Activated CD4-positive, alpha-beta memory T cell treated with anti-CD3 and anti-CD28 coated beads, Interleukin-2, amount 10 ng/mL, durations not matched to agents 7 days and 5 days (primary cell): ENCODE results near the gene ABHD13. TPM values are rescaled to one million over a fixed set of nuclear protein-coding genes. Genes with fewer than 3 reads are reported as not detected.

Experiments used
- CTCF ChIA-PET: fragments of 350-600 bp; sonication (Branson Sonifier 250); formaldehyde crosslinking; loops from one replicate; lab custom pipeline; 2021; ENCODE audit warnings: antibody characterized with exemption, inconsistent platforms; lab: Charles Lee
- POLR2A ChIA-PET: fragments of 350-600 bp; sonication (Branson Sonifier 250); formaldehyde crosslinking; loops from one replicate; lab custom pipeline; 2021; ENCODE audit warnings: antibody characterized with exemption; lab: Charles Lee
- DNase-seq: peaks from one replicate; pipeline ENCODE4 v3.0.0-alpha.2; 2020
- H3K27ac Mint-ChIP-seq: one replicate; pipeline ENCODE4 v1.8.0; 2021; ENCODE audit warnings: mild to moderate bottlenecking, mixed read lengths
- H3K27me3 Mint-ChIP-seq: one replicate; pipeline ENCODE4 v1.8.0; 2021; ENCODE audit warnings: mixed read lengths
- H3K36me3 Mint-ChIP-seq: one replicate; pipeline ENCODE4 v1.8.0; 2021; ENCODE audit warnings: low read depth, mixed read lengths
- H3K4me1 Mint-ChIP-seq: one replicate; pipeline ENCODE4 v1.8.0; 2021; ENCODE audit warnings: mixed read lengths
- H3K4me3 Mint-ChIP-seq: one replicate; pipeline ENCODE4 v1.8.0; 2021; ENCODE audit warnings: mild to moderate bottlenecking, mixed read lengths
- H3K9me3 Mint-ChIP-seq: one replicate; pipeline ENCODE4 v1.8.0; 2021; ENCODE audit warnings: mixed read lengths
- total RNA-seq, 2 experiments: library from RNA; stranded (reverse); gene quantifications; one replicate each; pipeline ENCODE4 v1.2.3, GENCODE V29; 2021

ABHD13 gene
- total RNA-seq, 2 experiments from 2014 or later = 10.2 to 10.8 TPM

DNA sequence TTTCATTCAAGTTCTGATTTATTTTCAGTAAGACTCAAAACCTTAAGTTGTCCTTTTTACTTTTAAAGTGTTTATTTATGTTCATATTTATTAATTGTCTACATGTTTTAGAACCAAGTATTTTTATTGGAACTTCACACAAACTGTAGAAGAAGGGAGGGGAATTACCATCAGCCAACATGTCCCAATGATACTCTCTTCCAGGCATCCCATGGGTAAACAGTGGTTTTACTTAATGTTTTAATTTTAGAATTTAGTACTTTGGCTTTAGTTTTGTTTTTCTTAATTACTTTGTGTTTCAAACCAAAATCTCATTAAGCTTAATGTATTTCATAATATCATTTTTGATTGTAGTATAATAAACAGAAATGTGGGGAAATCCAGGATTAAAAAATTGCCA, 56.5 kb downstream of the ABHD13 start:
- Mint-ChIP-seq H3K4me3 (no peak overlapping the region), H3K36me3 (peaks cover 7% of the 10 kb centered on the region), H3K27ac (no peak overlapping the region), H3K27me3 (no peaks in the 10 kb centered on the region), H3K4me1 (peaks cover 19% of the 10 kb centered on the region), H3K9me3 (peaks cover 3% of the 10 kb centered on the region)
- POLR2A ChIA-PET = no interaction called here
- CTCF ChIA-PET = no interaction called here
- DNase-seq = no peak

DNA sequence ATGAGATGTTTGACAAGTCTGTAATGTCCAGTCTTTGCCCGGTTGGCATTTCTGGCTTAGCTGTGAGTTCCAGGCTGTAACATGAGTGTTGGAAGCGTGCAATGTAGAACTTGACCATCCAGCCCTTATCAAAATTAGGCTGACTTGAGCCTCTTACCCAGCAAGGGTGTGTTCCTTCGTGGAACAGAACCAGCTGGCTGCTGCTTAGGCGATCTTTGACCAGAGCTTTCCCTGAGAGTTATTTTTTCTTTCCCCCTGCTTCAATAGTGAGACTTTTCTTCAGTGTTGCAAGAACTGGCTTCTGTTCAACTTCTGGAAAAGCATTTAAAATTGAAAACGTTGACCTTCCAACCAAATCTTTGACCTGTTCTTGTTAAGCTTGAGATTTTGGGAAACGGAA, 57.9 kb downstream of the ABHD13 start:
- H3K36me3 Mint-ChIP-seq = peaks cover 7% of the 10 kb centered on the region
- ChIA-PET POLR2A (no interaction called here), CTCF (interaction anchor here (0.6 to 1.5 kb wide), 3 partner anchors 48 to 640 kb away, joined by 3 to 4 read pairs (median 3); no protein-coding TSS in a partner anchor)
- peaks cover 9% of the 10 kb centered on the region for H3K4me1 Mint-ChIP-seq
- no peak for DNase-seq
- peaks cover 3% of the 10 kb centered on the region for H3K9me3 Mint-ChIP-seq
- no peak overlapping the region for H3K4me3 Mint-ChIP-seq
- H3K27ac Mint-ChIP-seq = no peak overlapping the region
- H3K27me3 Mint-ChIP-seq = no peaks in the 10 kb centered on the region

DNA sequence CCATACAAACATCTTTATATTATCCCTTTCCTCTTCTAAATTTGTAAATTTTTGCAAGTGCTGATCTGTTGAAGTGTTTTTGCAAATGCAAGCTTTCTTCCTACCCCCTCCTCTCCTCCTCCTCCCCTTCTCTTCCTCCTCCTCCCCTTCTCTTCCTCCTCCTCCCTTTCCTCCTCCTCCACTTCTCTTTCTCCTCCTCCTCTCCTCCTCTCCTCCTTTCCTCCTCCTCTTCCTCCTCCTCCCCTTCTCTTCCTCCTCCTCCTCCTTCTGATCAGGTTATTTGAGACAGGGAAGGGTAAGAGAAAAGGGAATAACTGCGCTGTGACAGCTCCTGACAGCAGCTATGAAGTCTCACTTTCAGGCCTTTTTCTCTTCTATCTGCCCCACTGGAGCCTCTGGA, 60.3 kb downstream of the ABHD13 start:
- H3K9me3 Mint-ChIP-seq = peaks cover 3% of the 10 kb centered on the region
- peaks cover 7% of the 10 kb centered on the region for H3K36me3 Mint-ChIP-seq
- H3K4me1 Mint-ChIP-seq = peaks cover 2% of the 10 kb centered on the region
- POLR2A ChIA-PET = no interaction called here
- H3K27me3 Mint-ChIP-seq = no peaks in the 10 kb centered on the region
- no peak overlapping the region for H3K27ac Mint-ChIP-seq
- no peak for DNase-seq
- no peak overlapping the region for H3K4me3 Mint-ChIP-seq
- CTCF ChIA-PET = no interaction called here

DNA sequence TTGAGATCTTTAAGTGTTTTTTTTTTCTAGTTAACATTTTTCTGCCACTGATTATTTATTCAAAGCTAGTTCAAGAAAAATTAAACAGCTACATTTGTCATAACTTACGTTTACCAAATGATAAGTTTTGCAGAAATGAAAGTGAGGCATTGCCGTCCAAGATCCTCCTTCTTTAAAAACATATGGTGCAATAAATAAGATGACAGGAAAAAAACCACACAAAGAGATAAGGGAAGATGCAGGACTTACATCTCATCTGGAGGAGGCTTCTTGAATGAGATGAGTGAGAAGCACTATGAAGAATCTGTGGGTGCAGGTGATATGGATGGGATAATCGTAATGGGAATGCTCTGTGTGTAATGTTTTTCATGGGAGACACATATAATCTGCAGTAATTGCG, 63.7 kb downstream of the ABHD13 start:
- no peak overlapping the region for H3K27ac Mint-ChIP-seq
- ChIA-PET POLR2A (no interaction called here), CTCF (no interaction called here)
- peaks cover 3% of the 10 kb centered on the region for H3K9me3 Mint-ChIP-seq
- H3K4me1 Mint-ChIP-seq = peaks cover 2% of the 10 kb centered on the region
- no peak overlapping the region for H3K4me3 Mint-ChIP-seq
- no peaks in the 10 kb centered on the region for H3K27me3 Mint-ChIP-seq
- H3K36me3 Mint-ChIP-seq = peaks cover 5% of the 10 kb centered on the region
- DNase-seq = no peak

DNA sequence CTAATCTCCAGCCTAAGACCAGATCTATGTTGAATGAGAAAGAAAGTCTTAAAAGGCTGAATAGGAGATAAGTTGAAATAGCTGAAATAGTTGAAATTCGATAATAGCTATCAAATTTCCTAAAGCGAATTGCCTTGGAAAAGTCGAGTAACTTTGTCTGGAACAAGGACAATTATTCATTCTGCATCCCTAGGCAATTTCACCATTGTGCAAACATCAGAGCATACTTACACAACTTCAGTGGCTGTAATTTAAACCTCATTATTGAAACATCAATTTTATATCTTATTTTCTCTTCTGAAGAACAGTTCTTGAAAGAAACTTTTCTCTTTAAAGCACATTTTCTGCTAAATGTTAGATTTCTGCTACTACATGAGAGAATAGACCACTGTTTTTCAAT, 64.9 kb downstream of the ABHD13 start:
- POLR2A ChIA-PET = no interaction called here
- Mint-ChIP-seq H3K27ac (no peak overlapping the region), H3K27me3 (no peaks in the 10 kb centered on the region), H3K4me3 (no peak overlapping the region), H3K36me3 (peaks cover 5% of the 10 kb centered on the region), H3K4me1 (peaks cover 1% of the 10 kb centered on the region), H3K9me3 (peaks cover 1% of the 10 kb centered on the region)
- CTCF ChIA-PET = no interaction called here
- DNase-seq = no peak

Other genes starting within 250 kb of the ABHD13 start
- 10 to 100 TPM; 11.4 to 11.7 TPM for gene LIG4, start 2.9 kb upstream of the ABHD13 start, total RNA-seq
- gene TNFSF13B, start 51.3 kb downstream of the ABHD13 start, total RNA-seq = 10 to 100 TPM; 12.0 to 12.4 TPM